DND-41 (cell line): ENCODE data around the gene LTB.

ENCODE experiments used
- ATAC-seq: fragments of 200-7000 bp; cut with Tn5 transposase; 3 replicates; pipeline ENCODE4 v1.9.1; 2021; ENCODE audit warnings: low read depth; ENCODE audit not compliant: insufficient read depth
- DNase-seq: peaks from one replicate; pipeline ENCODE4 v3.0.0-alpha.2; 2020
- H2AFZ ChIP-seq: 2 replicates; pipeline ENCODE4 v1.6.0; 2012; ENCODE audit warnings: low read depth, low read length
- H3K27ac ChIP-seq: 2 replicates; pipeline ENCODE4 v1.5.1; 2012; ENCODE audit warnings: low read length, inconsistent platforms
- H3K27me3 ChIP-seq: fragments of 200-600 bp; sonication (generic); 2 replicates; pipeline ENCODE4 v1.6.0; 2012; ENCODE audit warnings: low read length, mild to moderate bottlenecking, inconsistent platforms; ENCODE audit not compliant: insufficient read depth, poor library complexity
- H3K36me3 ChIP-seq: 2 replicates; pipeline ENCODE4 v1.5.1; 2012; ENCODE audit warnings: low read length, inconsistent platforms; ENCODE audit not compliant: insufficient read depth
- H3K4me1 ChIP-seq: 2 replicates; pipeline ENCODE4 v1.5.1; 2012; ENCODE audit warnings: mild to moderate bottlenecking, low read length; ENCODE audit not compliant: insufficient read depth
- H3K4me2 ChIP-seq: 2 replicates; pipeline ENCODE4 v1.6.0; 2012; ENCODE audit warnings: mild to moderate bottlenecking, moderate library complexity, low read length, inconsistent platforms; ENCODE audit not compliant: insufficient read depth
- H3K4me3 ChIP-seq, 2 experiments: fragments of 200-600 bp in 1 of 2; shearing (Covaris generic) in 1 of 2; 2 replicates each; pipeline ENCODE4 v1.5.1; 2012 to 2016; ENCODE audit warnings: inconsistent platforms in 2 of 2, low read length in 2 of 2, mild to moderate bottlenecking in 2 of 2, low read depth in 1 of 2, moderate library complexity in 1 of 2
- H3K79me2 ChIP-seq: 2 replicates; pipeline ENCODE4 v1.6.0; 2012; ENCODE audit warnings: low read length, inconsistent platforms; ENCODE audit not compliant: insufficient read depth
- H3K9ac ChIP-seq: 2 replicates; pipeline ENCODE4 v1.6.0; 2012; ENCODE audit warnings: low read depth, mild to moderate bottlenecking, inconsistent platforms, low read length, moderate library complexity
- H3K9me3 ChIP-seq: 2 replicates; pipeline ENCODE4 v1.5.1; 2012; ENCODE audit warnings: low read length, moderate library complexity, mild to moderate bottlenecking, inconsistent platforms; ENCODE audit not compliant: insufficient read depth, severe bottlenecking
- H4K20me1 ChIP-seq: 2 replicates; pipeline ENCODE4 v1.6.0; 2012; ENCODE audit warnings: low read length; ENCODE audit not compliant: insufficient read depth
- EZH2 ChIP-seq: IDR thresholded peaks from 3 replicates; pipeline ENCODE4 v1.6.1; 2012; ENCODE audit warnings: borderline replicate concordance, low read depth, mild to moderate bottlenecking, moderate library complexity, low read length, inconsistent platforms; ENCODE audit not compliant: severe bottlenecking
- TF ChIP-seq, protein P1 (sequence below): IDR thresholded peaks from 2 replicates; pipeline ENCODE4 v1.5.1; 2012; ENCODE audit warnings: borderline replicate concordance, low read length, moderate library complexity, mild to moderate bottlenecking; ENCODE audit not compliant: poor library complexity, severe bottlenecking; ENCODE audit errors: extremely low read depth

LTB gene

DNA sequence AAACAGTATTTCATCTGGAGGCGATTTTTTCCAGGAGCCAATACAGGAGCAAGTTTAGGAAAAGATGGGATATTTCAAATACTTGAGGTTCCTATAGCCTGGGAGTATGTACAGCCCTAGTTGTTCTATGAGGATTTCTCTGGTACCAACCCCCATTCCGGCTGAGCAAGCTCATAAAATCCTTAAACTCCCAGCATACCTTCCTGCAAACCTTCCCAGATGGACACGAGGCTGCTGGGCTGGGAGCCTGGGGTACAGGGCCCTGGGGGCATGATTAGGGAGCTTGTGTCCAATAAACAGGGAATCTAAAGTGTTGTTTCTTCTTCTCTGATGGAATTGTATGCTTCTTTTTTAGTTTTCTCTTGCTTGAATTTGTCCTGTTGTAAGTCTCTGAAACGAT is 39.8 kb upstream of the LTB start:
- ATAC-seq (no peak), DNase-seq (no peak)
- no peaks in the 10 kb centered on the region for H3K9me3 ChIP-seq
- peaks cover 46% of the 10 kb centered on the region for H3K4me1 ChIP-seq
- H3K9ac ChIP-seq, result peak overlapping the region; percentile 90
- TF ChIP-seq, protein P1, sequence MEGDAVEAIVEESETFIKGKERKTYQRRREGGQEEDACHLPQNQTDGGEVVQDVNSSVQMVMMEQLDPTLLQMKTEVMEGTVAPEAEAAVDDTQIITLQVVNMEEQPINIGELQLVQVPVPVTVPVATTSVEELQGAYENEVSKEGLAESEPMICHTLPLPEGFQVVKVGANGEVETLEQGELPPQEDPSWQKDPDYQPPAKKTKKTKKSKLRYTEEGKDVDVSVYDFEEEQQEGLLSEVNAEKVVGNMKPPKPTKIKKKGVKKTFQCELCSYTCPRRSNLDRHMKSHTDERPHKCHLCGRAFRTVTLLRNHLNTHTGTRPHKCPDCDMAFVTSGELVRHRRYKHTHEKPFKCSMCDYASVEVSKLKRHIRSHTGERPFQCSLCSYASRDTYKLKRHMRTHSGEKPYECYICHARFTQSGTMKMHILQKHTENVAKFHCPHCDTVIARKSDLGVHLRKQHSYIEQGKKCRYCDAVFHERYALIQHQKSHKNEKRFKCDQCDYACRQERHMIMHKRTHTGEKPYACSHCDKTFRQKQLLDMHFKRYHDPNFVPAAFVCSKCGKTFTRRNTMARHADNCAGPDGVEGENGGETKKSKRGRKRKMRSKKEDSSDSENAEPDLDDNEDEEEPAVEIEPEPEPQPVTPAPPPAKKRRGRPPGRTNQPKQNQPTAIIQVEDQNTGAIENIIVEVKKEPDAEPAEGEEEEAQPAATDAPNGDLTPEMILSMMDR, result no peak
- TF ChIP-seq EZH2, result no peak
- H3K79me2 ChIP-seq, result peaks cover 68% of the 10 kb centered on the region
- no peaks in the 10 kb centered on the region for H3K27me3 ChIP-seq
- peak overlapping the region; percentile 63 to 64; a peak in 3 of 4 replicates for H3K4me3 ChIP-seq
- peak overlapping the region; percentile 97 for H3K27ac ChIP-seq
- no peak overlapping the region for H2AFZ ChIP-seq
- H3K36me3 ChIP-seq, result peaks cover 55% of the 10 kb centered on the region
- H4K20me1 ChIP-seq, result peaks cover 47% of the 10 kb centered on the region
- H3K4me2 ChIP-seq, result peak overlapping the region; percentile 72

GRCh38 chr6:31621320-31621939 is 39.2 kb upstream of the LTB start:
- Histone ChIP-seq H2AFZ (peak overlapping the region; percentile 79), H3K79me2 (peaks cover 66% of the 10 kb centered on the region)

GRCh38 chr6:31620586-31621319 is 38.5 kb upstream of the LTB start, which contains the start of gene PRRC2A:
TSS of gene PRRC2A (plus strand) at chr6:31620715. CDS start at chr6:31622790, 2,075 bp downstream.
- TF ChIP-seq EZH2, result no peak
- TF ChIP-seq, protein P1, result no peak
- H4K20me1 ChIP-seq, result peaks cover 35% of the 10 kb centered on the region
- H3K4me3 ChIP-seq, result peak within 1 kb of the TSS; percentile 63 to 64; a peak in 3 of 4 replicates
- DNase-seq (no peak), ATAC-seq (peak; percentile 69)
- no peaks in the 10 kb centered on the region for H3K9me3 ChIP-seq
- H3K27ac ChIP-seq, result peak within 1 kb of the TSS; percentile 98
- peaks cover 43% of the 10 kb centered on the region for H3K36me3 ChIP-seq
- peak within 1 kb of the TSS; percentile 90 for H3K9ac ChIP-seq
- peaks cover 66% of the 10 kb centered on the region for H3K79me2 ChIP-seq
- no peaks in the 10 kb centered on the region for H3K27me3 ChIP-seq
- peak within 1 kb of the TSS; percentile 79 for H2AFZ ChIP-seq
- H3K4me1 ChIP-seq, result peaks cover 56% of the 10 kb centered on the region
- H3K4me2 ChIP-seq, result peak within 1 kb of the TSS; percentile 72

More at GRCh38 chr6:31621320-31621939, 39.2 kb upstream of the LTB start:
- H3K36me3 ChIP-seq, result peaks cover 50% of the 10 kb centered on the region
- H3K4me1 ChIP-seq, result peaks cover 52% of the 10 kb centered on the region
- peak overlapping the region; percentile 90 for H3K9ac ChIP-seq
- ATAC-seq (no peak), DNase-seq (no peak)
- peak overlapping the region; percentile 63 to 64; a peak in 3 of 4 replicates for H3K4me3 ChIP-seq
- H3K27me3 ChIP-seq, result no peaks in the 10 kb centered on the region
- H3K4me2 ChIP-seq, result peak overlapping the region; percentile 72
- H3K9me3 ChIP-seq, result no peaks in the 10 kb centered on the region
- H3K27ac ChIP-seq, result peak overlapping the region; percentile 97
- H4K20me1 ChIP-seq, result peaks cover 42% of the 10 kb centered on the region
- TF ChIP-seq EZH2, result no peak
- TF ChIP-seq, protein P1, result no peak
